HepG2 (cell line): ENCODE results near the gene TMEM225. TPM values are rescaled to one million over a fixed set of nuclear protein-coding genes. Genes with fewer than 3 reads are reported as not detected.

Source experiments
- ATAC-seq: fragments of 200-7000 bp; cut with Tn5 transposase; 3 replicates; pipeline ENCODE4 v1.9.1; 2020; ENCODE audit warnings: mild to moderate bottlenecking, moderate library complexity
- BruUV-seq: library from RNA; stranded (reverse); fragments of 400-500 nt; replicated peaks from 2 replicates; lab custom pipeline; 2021; lab: Mats Ljungman, UMichigan
- CTCF ChIA-PET: fragments of 300-600 bp; formaldehyde crosslinking; extraction: SDS; loops from one replicate; lab custom pipeline; 2021; ENCODE audit warnings: low total read pairs, inconsistent platforms, low intra/inter-chr PET ratio; lab: Yijun Ruan, JAX
- POLR2A ChIA-PET: fragments of 350-600 bp; sonication (Branson Sonifier 250); formaldehyde crosslinking; loops from one replicate; lab custom pipeline; 2020; ENCODE audit warnings: antibody characterized with exemption, inconsistent platforms; lab: Yijun Ruan, JAX
- DNase-seq: peaks from one replicate; pipeline ENCODE4 v3.0.0-alpha.2; 2015; ENCODE audit warnings: low spot score
- FAIRE-seq: peaks from 3 replicates; lab custom pipeline; 2011; peaks lifted over from hg19 to GRCh38; lab: Jason Lieb, UNC
- H2AFZ ChIP-seq: one replicate; pipeline ENCODE4 v1.6.1; 2011; ENCODE audit warnings: low read length, inconsistent platforms
- H3K27ac ChIP-seq: fragments of 300-600 bp; 3 replicates; pipeline ENCODE4 v1.8.0; 2011; ENCODE audit warnings: mixed run types, mild to moderate bottlenecking, mixed read lengths, low read length, inconsistent platforms; ENCODE audit not compliant: insufficient read depth; ENCODE audit errors: extremely low read length
- H3K27me3 ChIP-seq, 2 experiments: fragments of 200-600 bp in 1 of 2; 2 replicates in 1 of 2; 3 replicates in 1 of 2; pipeline versions ENCODE4 v1.6.0 to v1.8.0; 2011; ENCODE audit warnings: low read length in 2 of 2, mild to moderate bottlenecking in 2 of 2, moderate library complexity in 2 of 2, inconsistent platforms in 1 of 2; ENCODE audit not compliant: insufficient read depth in 2 of 2, control insufficient read depth in 1 of 2
- H3K36me3 ChIP-seq, 2 experiments: fragments of 200-600 bp in 1 of 2; replicated peaks in 1 of 2; 2 replicates in 1 of 2; 3 replicates in 1 of 2; pipeline versions ENCODE4 v1.5.1 to v1.8.0; 2011; ENCODE audit warnings: low read length in 2 of 2, inconsistent platforms in 1 of 2; ENCODE audit not compliant: insufficient read depth in 2 of 2, control insufficient read depth in 1 of 2
- H3K4me1 ChIP-seq: 2 replicates; pipeline ENCODE4 v1.5.1; 2012; ENCODE audit warnings: low read length, inconsistent platforms; ENCODE audit not compliant: insufficient read depth
- H3K4me2 ChIP-seq: 2 replicates; pipeline ENCODE4 v1.6.0; 2011; ENCODE audit warnings: low read depth, low read length, inconsistent platforms
- H3K4me3 ChIP-seq, 3 experiments: fragments of 200-600 bp in 1 of 3; sonication (generic), shearing (Covaris generic) in 1 of 3; replicated peaks in 1 of 3; 2 replicates each; pipeline ENCODE4 v1.5.1; 2011 to 2016; ENCODE audit warnings: low read length in 3 of 3, inconsistent platforms in 2 of 3, low read depth in 2 of 3, mild to moderate bottlenecking in 2 of 3, control low read depth in 1 of 3, mixed read lengths in 1 of 3; ENCODE audit not compliant: insufficient read depth in 1 of 3
- H3K79me2 ChIP-seq: one replicate; pipeline ENCODE4 v1.6.1; 2011; ENCODE audit warnings: low read length, inconsistent platforms; ENCODE audit not compliant: insufficient read depth
- H3K9ac ChIP-seq: 2 replicates; pipeline ENCODE4 v1.6.0; 2011; ENCODE audit warnings: mild to moderate bottlenecking, low read depth, low read length, inconsistent platforms; ENCODE audit not compliant: insufficient read depth
- H3K9me3 ChIP-seq: 2 replicates; pipeline ENCODE4 v1.5.1; 2012; ENCODE audit warnings: mild to moderate bottlenecking, low read length
- H4K20me1 ChIP-seq: 2 replicates; pipeline ENCODE4 v1.6.0; 2011; ENCODE audit warnings: inconsistent platforms, mild to moderate bottlenecking, low read length, moderate library complexity; ENCODE audit not compliant: insufficient read depth
- ASH2L ChIP-seq: fragments of 300-600, 200-600 bp; sonication (generic); IDR thresholded peaks from 2 replicates; pipeline ENCODE4 v1.7.0; 2017; ENCODE audit warnings: low read depth, mild to moderate bottlenecking, moderate library complexity, mixed read lengths, low read length; ENCODE audit not compliant: insufficient read length
- ATF7-NPFF ChIP-seq: sonication (generic); formaldehyde crosslinking; IDR thresholded peaks from 2 replicates; pipeline ENCODE4 v1.8.1; 2023; ENCODE audit warnings: mild to moderate bottlenecking, low read depth, missing genetic modification reagents, moderate library complexity
- BRCA1 ChIP-seq: sonication (generic); formaldehyde crosslinking; IDR thresholded peaks from 2 replicates; pipeline ENCODE4 v1.4.0; 2020; ENCODE audit warnings: missing genetic modification reagents
- EHMT2 ChIP-seq: fragments of 200-600 bp; sonication (generic); IDR thresholded peaks from 2 replicates; pipeline ENCODE4 v1.7.0; 2017; ENCODE audit warnings: antibody characterized with exemption, low read depth, low read length, borderline replicate concordance
- RARG ChIP-seq: sonication (generic); formaldehyde crosslinking; IDR thresholded peaks from 2 replicates; pipeline ENCODE4 v1.4.0; 2020; ENCODE audit warnings: low read depth, mild to moderate bottlenecking, missing genetic modification reagents
- ZFAT ChIP-seq: sonication (generic); formaldehyde crosslinking; conservative IDR thresholded peaks from 2 replicates; pipeline ENCODE4 v1.8.1; 2023; ENCODE audit warnings: missing genetic modification reagents, inconsistent platforms
- ZNF772 ChIP-seq: sonication (generic); formaldehyde crosslinking; IDR thresholded peaks from 2 replicates; pipeline ENCODE4 v1.5.0; 2020; ENCODE audit warnings: mild to moderate bottlenecking, missing genetic modification reagents
- ZNF776 ChIP-seq: sonication (generic); formaldehyde crosslinking; IDR thresholded peaks from 2 replicates; pipeline ENCODE4 v1.4.0; 2020; ENCODE audit warnings: mild to moderate bottlenecking, missing genetic modification reagents
- WGBS: methylation state at CpG from one replicate; pipeline ENCODE4 v1.1.6; 2017; ENCODE audit warnings: low lambda C conversion rate; 5-methylcytosine and 5-hydroxymethylcytosine counted together
- in situ Hi-C: cut with HindIII; loops from 2 replicates; pipeline ENCODE4 v1.10.0; 2017; ENCODE audit warnings: low pct_unique_long_range_greater_than_20kb; ENCODE audit not compliant: extremely low pct_ligation_motif_present
- intact Hi-C: fragments of 100-400 bp; cut with micrococcal nuclease; formaldehyde crosslinking; loops from one replicate; pipeline ENCODE4 v1.10.0; 2022; ENCODE audit not compliant: unreplicated experiment
- polyA plus RNA-seq, 8 experiments: library from polyadenylated mRNA; depleted of rRNA in 3 of 8; stranded (reverse) in 7 of 8; unstranded in 1 of 8; fragments of >200 nt; fragmentation: Illumina TruSeq in 4 of 8; extraction: Trizol in 4 of 8; gene quantifications; 2 replicates each; pipeline versions ENCODE4 v1.2.1 to v1.2.3, GENCODE V29; 2011 to 2016; ENCODE audit warnings: low read depth in 4 of 8, missing spikeins in 1 of 8, mixed read lengths in 1 of 8; ENCODE audit not compliant: insufficient read depth in 1 of 8
- total RNA-seq, 5 experiments: library from RNA; depleted of rRNA; stranded (reverse); fragments of >200 nt; fragmentation: Illumina TruSeq; extraction: Trizol; gene quantifications; 2 replicates each; pipeline ENCODE4 v1.2.3, GENCODE V29; 2016; ENCODE audit warnings: low read depth in 1 of 5
- TF ChIP-seq, protein P1 (sequence below): sonication (generic); formaldehyde crosslinking; IDR thresholded peaks from 2 replicates; pipeline ENCODE4 v1.5.0; 2020; ENCODE audit warnings: mild to moderate bottlenecking, missing genetic modification reagents, borderline replicate concordance
- TF ChIP-seq, protein P2 (sequence below): sonication (generic); formaldehyde crosslinking; conservative IDR thresholded peaks from 2 replicates; pipeline ENCODE4 v1.4.0; 2020; ENCODE audit warnings: missing genetic modification reagents

The TMEM225 gene
- total and polyA plus RNA-seq, 2 of the 13 experiments (the other 11 are each of a cell fraction or from before 2014, with no cell fraction given): not detected

DNA sequence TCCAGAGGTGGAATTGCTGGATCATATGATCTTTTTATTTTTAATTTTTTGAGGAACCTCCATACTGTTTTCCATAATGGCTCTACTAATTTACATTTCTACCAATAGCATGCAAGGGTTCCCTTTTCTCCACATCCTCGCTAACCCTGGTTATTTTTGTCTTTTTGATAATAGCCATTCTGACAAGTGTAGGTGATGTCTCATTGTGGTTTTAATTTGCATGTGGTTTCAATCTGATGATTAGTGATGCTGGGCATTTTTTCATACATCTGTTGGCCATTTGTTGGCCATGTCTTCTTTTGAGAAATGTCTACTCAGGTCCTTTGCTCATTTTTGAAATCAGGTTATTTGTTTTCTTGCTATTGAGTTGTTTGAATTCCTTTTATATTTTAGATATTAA is 38.6 kb upstream of the TMEM225 start:
- intact Hi-C loops (no loop called here), in situ Hi-C loops (no loop called here)
- Histone ChIP-seq H3K27me3 (no peaks in the 10 kb centered on the region), H3K9ac (no peak overlapping the region), H3K36me3 (no peaks in the 10 kb centered on the region), H3K4me3 (no peak overlapping the region), H3K79me2 (no peaks in the 10 kb centered on the region), H3K4me2 (no peak overlapping the region), H3K27ac (no peak overlapping the region), H3K9me3 (peaks cover 3% of the 10 kb centered on the region; the same call in 1 of the 2 replicates), H3K4me1 (no peaks in the 10 kb centered on the region), H4K20me1 (no peaks in the 10 kb centered on the region), H2AFZ (no peak overlapping the region)
- BruUV-seq: no TSS peak
- ATAC-seq: no peak
- POLR2A ChIA-PET: no interaction called here
- no peak for FAIRE-seq
- CTCF ChIA-PET: no interaction called here
- 3% methylated on average over 1 of the region's 1 CpG for WGBS
- no peak for DNase-seq
- TF ChIP-seq ATF7-NPFF (CRISPR knock-in tag): no peak
- TF ChIP-seq EHMT2: no peak
- TF ChIP-seq, protein P1, sequence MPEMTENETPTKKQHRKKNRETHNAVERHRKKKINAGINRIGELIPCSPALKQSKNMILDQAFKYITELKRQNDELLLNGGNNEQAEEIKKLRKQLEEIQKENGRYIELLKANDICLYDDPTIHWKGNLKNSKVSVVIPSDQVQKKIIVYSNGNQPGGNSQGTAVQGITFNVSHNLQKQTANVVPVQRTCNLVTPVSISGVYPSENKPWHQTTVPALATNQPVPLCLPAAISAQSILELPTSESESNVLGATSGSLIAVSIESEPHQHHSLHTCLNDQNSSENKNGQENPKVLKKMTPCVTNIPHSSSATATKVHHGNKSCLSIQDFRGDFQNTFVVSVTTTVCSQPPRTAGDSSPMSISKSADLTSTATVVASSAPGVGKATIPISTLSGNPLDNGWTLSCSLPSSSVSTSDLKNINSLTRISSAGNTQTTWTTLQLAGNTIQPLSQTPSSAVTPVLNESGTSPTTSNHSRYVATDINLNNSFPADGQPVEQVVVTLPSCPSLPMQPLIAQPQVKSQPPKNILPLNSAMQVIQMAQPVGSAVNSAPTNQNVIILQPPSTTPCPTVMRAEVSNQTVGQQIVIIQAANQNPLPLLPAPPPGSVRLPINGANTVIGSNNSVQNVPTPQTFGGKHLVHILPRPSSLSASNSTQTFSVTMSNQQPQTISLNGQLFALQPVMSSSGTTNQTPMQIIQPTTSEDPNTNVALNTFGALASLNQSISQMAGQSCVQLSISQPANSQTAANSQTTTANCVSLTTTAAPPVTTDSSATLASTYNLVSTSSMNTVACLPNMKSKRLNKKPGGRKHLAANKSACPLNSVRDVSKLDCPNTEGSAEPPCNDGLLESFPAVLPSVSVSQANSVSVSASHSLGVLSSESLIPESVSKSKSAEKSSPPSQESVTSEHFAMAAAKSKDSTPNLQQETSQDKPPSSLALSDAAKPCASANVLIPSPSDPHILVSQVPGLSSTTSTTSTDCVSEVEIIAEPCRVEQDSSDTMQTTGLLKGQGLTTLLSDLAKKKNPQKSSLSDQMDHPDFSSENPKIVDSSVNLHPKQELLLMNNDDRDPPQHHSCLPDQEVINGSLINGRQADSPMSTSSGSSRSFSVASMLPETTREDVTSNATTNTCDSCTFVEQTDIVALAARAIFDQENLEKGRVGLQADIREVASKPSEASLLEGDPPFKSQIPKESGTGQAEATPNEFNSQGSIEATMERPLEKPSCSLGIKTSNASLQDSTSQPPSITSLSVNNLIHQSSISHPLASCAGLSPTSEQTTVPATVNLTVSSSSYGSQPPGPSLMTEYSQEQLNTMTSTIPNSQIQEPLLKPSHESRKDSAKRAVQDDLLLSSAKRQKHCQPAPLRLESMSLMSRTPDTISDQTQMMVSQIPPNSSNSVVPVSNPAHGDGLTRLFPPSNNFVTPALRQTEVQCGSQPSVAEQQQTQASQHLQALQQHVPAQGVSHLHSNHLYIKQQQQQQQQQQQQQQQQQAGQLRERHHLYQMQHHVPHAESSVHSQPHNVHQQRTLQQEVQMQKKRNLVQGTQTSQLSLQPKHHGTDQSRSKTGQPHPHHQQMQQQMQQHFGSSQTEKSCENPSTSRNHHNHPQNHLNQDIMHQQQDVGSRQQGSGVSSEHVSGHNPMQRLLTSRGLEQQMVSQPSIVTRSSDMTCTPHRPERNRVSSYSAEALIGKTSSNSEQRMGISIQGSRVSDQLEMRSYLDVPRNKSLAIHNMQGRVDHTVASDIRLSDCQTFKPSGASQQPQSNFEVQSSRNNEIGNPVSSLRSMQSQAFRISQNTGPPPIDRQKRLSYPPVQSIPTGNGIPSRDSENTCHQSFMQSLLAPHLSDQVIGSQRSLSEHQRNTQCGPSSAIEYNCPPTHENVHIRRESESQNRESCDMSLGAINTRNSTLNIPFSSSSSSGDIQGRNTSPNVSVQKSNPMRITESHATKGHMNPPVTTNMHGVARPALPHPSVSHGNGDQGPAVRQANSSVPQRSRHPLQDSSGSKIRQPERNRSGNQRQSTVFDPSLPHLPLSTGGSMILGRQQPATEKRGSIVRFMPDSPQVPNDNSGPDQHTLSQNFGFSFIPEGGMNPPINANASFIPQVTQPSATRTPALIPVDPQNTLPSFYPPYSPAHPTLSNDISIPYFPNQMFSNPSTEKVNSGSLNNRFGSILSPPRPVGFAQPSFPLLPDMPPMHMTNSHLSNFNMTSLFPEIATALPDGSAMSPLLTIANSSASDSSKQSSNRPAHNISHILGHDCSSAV (CRISPR knock-in tag): no peak
- no peak for TF ChIP-seq ZFAT (CRISPR knock-in tag)
- no peak for TF ChIP-seq BRCA1 (CRISPR knock-in tag)
- TF ChIP-seq ZNF772 (CRISPR knock-in tag): no peak
- no peak for TF ChIP-seq RARG (CRISPR knock-in tag)
- TF ChIP-seq ASH2L: no peak
- no peak for TF ChIP-seq ZNF776 (CRISPR knock-in tag)
- TF ChIP-seq, protein P2, sequence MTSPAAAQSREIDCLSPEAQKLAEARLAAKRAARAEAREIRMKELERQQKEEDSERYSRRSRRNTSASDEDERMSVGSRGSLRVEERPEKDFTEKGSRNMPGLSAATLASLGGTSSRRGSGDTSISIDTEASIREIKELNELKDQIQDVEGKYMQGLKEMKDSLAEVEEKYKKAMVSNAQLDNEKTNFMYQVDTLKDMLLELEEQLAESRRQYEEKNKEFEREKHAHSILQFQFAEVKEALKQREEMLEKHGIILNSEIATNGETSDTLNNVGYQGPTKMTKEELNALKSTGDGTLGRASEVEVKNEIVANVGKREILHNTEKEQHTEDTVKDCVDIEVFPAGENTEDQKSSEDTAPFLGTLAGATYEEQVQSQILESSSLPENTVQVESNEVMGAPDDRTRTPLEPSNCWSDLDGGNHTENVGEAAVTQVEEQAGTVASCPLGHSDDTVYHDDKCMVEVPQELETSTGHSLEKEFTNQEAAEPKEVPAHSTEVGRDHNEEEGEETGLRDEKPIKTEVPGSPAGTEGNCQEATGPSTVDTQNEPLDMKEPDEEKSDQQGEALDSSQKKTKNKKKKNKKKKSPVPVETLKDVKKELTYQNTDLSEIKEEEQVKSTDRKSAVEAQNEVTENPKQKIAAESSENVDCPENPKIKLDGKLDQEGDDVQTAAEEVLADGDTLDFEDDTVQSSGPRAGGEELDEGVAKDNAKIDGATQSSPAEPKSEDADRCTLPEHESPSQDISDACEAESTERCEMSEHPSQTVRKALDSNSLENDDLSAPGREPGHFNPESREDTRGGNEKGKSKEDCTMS (CRISPR knock-in tag): no peak
